HG03280 (cell line): Measurements from ENCODE around the gene CGA.
A peak's percentile ranks its signal among the peaks of the same experiment; 100 is the strongest.

ENCODE experiments used
- ATAC-seq: cut with Tn5 transposase; IDR thresholded peaks from one replicate; pipeline ENCODE4 v1.9.1; 2021; ENCODE audit warnings: mild to moderate bottlenecking, moderate library complexity; ENCODE audit not compliant: unreplicated experiment

CGA gene

DNA sequence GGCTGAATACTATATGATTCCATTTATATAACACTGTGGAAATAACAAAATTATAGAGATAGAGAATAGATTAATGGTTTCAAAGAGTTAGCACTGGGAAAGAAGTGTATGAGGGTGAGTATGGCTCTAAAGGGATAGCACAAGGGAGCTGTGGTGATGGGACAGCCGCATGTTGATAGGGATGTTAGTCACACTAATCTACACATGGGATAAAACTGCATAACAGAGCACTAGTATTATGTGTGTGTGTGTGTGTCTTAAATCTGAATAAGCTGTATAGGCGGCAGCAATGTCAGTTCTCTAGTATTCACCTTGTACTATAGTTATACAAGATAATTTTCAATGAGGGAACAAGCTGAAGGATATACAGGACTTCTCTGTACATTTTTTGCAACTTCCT, 5.8 kb downstream of the CGA start:
- no peak for ATAC-seq

DNA sequence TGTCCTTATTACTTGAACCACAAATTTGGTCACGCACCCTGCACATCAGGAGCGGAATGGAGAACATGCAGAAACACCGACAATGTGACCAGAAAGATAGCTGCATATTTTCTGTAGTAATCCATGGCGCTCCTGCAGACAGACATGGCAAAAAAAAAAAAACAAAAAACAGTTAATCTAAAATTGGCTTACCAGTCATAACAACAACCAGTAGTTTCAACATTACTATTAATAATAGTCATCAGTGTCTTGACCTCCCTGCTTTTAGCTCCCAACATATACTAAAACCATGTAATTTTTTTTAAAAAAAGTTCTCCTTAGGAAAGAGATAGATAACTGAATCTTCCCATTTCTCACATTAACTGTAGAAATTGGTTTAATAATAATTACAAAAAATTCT, 6.8 kb downstream of the CGA start:
- ATAC-seq = no peak

- no peak for ATAC-seq
Measured at GRCh38 chr6:87082160-87082721, 12.7 kb downstream of the CGA start.

- ATAC-seq = peak; percentile 85
Measured at GRCh38 chr6:87078983-87079616, 15.8 kb downstream of the CGA start.

GRCh38 chr6:87075168-87075567, 19.7 kb downstream of the CGA start:
- no peak for ATAC-seq

- ATAC-seq = no peak
Measured at GRCh38 chr6:87074101-87074621, 20.7 kb downstream of the CGA start.

- ATAC-seq = no peak
Measured at GRCh38 chr6:87071683-87072082, 23.2 kb downstream of the CGA start.

DNA sequence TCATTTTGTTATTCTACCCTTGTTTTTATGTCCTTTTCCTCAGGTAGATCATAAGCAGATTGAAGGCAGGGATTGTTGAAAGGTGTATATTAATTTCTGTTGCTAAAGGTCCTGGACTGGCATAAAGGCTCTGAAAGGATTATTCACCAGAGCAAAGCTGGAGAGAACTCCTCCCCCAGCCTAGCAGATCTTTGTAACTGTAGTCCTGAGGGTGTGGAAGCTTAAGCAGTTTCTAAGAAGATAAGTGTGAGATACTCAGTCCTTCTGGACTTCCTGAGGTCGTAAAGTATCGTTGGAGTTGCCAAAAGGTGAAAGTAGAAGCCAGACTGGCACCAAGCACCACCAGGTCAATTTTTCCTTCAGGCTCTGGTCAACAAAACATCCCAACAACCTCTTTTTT, 24.2 kb downstream of the CGA start:
- no peak for ATAC-seq

GRCh38 chr6:87068795-87069194, 26.1 kb downstream of the CGA start:
- ATAC-seq = no peak

GRCh38 chr6:87066449-87067333, 28.2 kb downstream of the CGA start:
- ATAC-seq = no peak

- ATAC-seq = no peak
Measured at GRCh38 chr6:87065117-87065516, 29.8 kb downstream of the CGA start.

DNA sequence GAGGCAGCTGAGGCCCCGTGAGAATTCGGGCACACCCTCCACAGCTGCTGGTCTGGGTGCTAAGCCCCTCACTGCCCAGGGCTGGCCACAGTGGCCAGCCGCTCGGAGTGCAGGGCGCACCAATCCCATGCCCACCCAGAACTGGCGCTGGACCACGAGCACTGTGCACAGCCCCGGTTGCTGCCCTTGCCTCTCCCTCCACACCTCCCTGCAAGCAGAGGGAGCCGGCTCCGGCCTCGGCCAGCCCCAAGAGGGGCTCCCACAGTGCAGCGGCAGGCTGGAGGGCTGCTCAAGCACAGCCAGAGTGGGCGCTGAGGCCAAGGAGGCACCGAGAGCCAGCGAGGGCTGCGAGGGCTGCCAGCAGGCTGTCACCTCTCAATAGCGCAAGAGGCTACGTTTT, 35.0 kb downstream of the CGA start:
- ATAC-seq = no peak

- ATAC-seq = no peak
Measured at GRCh38 chr6:87054143-87054833, 40.6 kb downstream of the CGA start.

- ATAC-seq = no peak
Measured at GRCh38 chr6:87053312-87053711, 41.6 kb downstream of the CGA start.

DNA sequence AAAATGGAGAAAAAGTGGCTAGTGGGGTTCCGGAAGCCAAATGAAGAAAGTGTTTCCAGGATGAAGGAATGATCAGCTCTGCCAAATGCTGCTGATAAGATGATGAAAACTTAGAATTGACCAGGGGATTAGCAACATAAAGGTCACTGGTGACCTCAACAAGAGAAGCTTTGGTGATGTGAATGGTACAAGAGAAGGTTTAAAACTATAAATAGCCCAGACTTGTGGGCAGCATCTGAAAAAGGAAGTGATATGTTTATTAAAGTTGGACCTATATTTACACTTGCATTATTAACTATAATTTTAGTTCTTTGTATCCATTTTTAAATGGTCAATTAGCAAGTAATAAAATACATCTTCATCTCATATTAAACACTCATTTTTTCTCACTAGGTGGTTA, 45.1 kb downstream of the CGA start:
- ATAC-seq = no peak

DNA sequence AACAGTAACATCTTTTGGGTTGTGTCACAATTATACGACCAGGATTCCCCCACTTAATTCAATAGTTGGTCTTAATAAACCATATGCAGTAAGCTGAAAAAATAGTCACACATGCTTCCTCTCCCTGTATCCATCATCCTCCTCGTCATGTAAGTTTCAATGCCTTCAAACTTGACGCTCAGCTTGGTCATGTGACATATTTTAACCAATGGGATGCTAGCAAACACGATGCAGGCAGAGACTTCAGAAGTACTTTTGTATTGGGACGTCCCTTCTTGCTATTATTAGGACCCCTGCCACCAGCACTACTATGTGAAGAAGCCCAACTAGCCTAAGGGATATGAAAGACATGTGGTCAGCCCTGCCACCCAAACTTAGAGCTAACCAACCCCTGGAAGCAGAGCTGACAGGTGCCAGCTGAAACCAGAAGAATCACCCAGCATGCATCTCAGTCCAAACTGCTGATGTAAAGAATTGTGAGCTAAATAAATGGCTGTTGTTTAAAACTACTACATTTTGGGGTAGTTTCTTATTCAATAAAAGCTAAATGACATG, 49.3 kb downstream of the CGA start:
- ATAC-seq = no peak

- ATAC-seq = no peak
Measured at GRCh38 chr6:87040729-87041128, 54.2 kb downstream of the CGA start.
